Bronchial epithelial cell (primary cell): ENCODE results near the gene MEA1. TPM values are rescaled to one million over a fixed set of nuclear protein-coding genes. Genes with fewer than 3 reads are reported as not detected.

Source experiments
- DNase-seq: peaks from one replicate; pipeline ENCODE4 v3.0.0-alpha.2; 2010; ENCODE audit warnings: low read depth
- FAIRE-seq: peaks from 2 replicates; lab custom pipeline; 2011; peaks lifted over from hg19 to GRCh38; lab: Jason Lieb, UNC
- H3K27me3 ChIP-seq: 2 replicates; pipeline ENCODE4 v1.5.1; 2011; ENCODE audit warnings: low read length; ENCODE audit not compliant: control insufficient read depth, insufficient read depth
- H3K36me3 ChIP-seq: 2 replicates; pipeline ENCODE4 v1.5.1; 2011; ENCODE audit warnings: low read length; ENCODE audit not compliant: control insufficient read depth, insufficient read depth
- H3K4me3 ChIP-seq: 2 replicates; pipeline ENCODE4 v1.5.1; 2011; ENCODE audit warnings: mild to moderate bottlenecking, low read depth, low read length, control low read depth
- total RNA-seq: library from RNA; depleted of rRNA; stranded (reverse); fragments of >200 nt; gene quantifications from 2 replicates; pipeline ENCODE4 v1.2.1, GENCODE V29; 2014
- TF ChIP-seq, protein P1 (sequence below): IDR thresholded peaks from 2 replicates; pipeline ENCODE4 v1.5.1; 2011; ENCODE audit warnings: mild to moderate bottlenecking, moderate library complexity, low read length, control low read depth, inconsistent platforms; ENCODE audit not compliant: insufficient read depth, severe bottlenecking

Gene MEA1
- total RNA-seq, 1 donor from 2014 or later: 62.4 TPM

DNA sequence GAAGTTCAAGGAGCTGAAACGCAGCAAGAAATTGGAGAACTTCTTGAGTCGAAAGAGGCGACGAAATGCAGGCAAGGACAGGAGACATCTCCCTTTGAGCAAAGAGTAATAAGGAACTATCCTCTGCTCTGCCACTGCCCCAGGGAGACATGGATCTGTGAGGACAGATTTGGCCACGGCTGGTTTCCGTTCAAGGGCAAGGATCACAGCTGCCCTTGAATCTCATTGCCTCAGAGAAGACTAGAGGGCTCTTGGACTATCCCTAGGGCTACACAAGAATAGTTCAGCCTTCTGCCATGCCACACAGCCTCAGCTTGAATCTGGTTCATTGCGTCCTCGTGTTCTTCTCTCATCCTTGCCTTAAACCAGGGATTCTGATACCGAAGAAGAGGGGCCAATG lies 15.4 kb upstream of the MEA1 start:
- H3K4me3 ChIP-seq: no peak overlapping the region
- FAIRE-seq (no peak), DNase-seq (no peak)
- TF ChIP-seq, protein P1, sequence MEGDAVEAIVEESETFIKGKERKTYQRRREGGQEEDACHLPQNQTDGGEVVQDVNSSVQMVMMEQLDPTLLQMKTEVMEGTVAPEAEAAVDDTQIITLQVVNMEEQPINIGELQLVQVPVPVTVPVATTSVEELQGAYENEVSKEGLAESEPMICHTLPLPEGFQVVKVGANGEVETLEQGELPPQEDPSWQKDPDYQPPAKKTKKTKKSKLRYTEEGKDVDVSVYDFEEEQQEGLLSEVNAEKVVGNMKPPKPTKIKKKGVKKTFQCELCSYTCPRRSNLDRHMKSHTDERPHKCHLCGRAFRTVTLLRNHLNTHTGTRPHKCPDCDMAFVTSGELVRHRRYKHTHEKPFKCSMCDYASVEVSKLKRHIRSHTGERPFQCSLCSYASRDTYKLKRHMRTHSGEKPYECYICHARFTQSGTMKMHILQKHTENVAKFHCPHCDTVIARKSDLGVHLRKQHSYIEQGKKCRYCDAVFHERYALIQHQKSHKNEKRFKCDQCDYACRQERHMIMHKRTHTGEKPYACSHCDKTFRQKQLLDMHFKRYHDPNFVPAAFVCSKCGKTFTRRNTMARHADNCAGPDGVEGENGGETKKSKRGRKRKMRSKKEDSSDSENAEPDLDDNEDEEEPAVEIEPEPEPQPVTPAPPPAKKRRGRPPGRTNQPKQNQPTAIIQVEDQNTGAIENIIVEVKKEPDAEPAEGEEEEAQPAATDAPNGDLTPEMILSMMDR: no peak
- no peaks in the 10 kb centered on the region for H3K27me3 ChIP-seq
- peaks cover 33% of the 10 kb centered on the region for H3K36me3 ChIP-seq

DNA sequence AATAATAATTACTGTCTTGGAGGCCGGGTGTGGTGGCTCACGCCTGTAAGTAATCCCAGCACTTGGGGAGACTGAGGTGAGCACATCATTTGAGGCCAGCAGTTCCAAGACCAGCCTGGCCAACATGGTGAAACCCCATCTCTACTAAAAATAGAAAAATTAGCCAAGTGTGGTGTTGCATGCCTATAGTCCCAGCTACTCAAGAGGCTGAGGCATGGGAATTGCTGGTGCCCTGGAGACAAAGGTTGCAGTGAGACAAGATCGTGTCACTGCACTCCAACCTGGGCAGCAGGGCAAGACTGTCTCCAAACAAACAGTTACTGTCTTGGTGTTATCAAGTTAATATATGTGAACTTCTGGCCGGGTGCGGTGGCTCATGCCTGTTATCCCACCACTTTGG lies 12.6 kb upstream of the MEA1 start:
- Histone ChIP-seq H3K4me3 (no peak overlapping the region), H3K27me3 (no peaks in the 10 kb centered on the region), H3K36me3 (peaks cover 33% of the 10 kb centered on the region)
- no peak for DNase-seq
- TF ChIP-seq, protein P1: no peak
- no peak for FAIRE-seq

DNA sequence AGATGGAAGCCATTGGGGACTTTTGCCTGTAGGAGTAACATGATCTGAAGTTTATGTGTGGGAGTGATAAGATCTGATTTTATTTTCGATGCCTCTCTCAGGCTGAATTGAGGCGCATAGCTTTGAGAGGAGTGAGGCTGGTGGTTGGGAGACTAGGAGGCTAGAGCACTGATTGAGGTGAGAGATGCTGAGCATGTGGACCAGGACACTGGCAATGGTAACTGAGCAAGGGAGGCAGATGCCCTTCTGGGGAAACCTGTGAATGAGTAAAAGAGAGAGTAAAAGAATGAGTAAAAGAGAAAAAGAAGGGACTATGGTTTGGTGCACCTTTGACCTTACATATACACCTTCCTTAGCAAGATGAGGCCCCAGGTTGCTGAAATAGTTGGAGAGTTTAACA lies 10.7 kb upstream of the MEA1 start:
- no peak for DNase-seq
- FAIRE-seq: no peak
- H3K27me3 ChIP-seq: no peaks in the 10 kb centered on the region
- H3K4me3 ChIP-seq: no peak overlapping the region
- H3K36me3 ChIP-seq: peaks cover 31% of the 10 kb centered on the region
- TF ChIP-seq, protein P1: no peak

DNA sequence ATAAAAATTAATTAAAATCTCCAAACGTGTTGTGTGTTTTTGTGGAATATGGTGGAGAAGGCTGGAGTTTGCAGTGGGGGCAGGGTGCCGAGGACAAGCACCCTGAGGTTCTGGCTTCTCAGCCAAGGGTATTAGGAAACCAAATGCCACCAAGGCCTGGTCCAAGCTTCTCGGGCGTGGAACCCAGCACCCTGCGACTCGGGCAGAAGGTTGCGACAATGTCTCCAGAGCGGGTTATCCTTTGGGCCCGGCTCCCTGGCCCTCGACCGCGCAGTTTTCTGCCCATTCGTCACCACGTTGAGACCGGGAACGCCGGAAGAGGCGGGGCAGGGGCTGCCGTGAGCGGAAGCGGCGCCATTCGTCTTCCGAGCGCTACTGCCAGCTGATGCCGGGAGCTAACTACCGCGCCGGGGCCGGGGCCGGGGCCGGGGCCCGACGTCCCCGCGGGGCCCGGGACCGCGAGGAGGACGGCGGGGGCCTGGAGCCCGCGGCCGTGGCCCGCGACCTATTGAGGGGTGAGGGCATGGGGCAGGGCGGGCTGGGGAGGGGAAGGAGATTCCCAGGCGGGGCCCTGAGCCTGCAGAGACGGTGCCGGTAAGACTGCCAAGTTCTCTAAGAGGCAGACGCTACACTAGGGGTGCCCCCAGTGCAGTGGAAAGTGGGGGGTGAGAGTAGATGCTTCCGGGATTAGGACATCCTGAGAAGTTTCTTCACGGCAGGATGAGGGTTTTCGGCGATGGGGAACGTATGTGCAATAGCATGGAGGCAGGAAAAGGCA lies 7.7 kb upstream of the MEA1 start, which contains the start of gene RRP36:
TSS of gene RRP36 (plus strand) at position 354 of the 778 bp plus-strand sequence. CDS start at position 386, 32 bp downstream.
- TF ChIP-seq, protein P1: no peak
- Histone ChIP-seq H3K27me3 (no peaks in the 10 kb centered on the region), H3K36me3 (peaks cover 31% of the 10 kb centered on the region), H3K4me3 (peak within 1 kb of the TSS; percentile 99)
- FAIRE-seq (no peak), DNase-seq (peak; percentile 54)

DNA sequence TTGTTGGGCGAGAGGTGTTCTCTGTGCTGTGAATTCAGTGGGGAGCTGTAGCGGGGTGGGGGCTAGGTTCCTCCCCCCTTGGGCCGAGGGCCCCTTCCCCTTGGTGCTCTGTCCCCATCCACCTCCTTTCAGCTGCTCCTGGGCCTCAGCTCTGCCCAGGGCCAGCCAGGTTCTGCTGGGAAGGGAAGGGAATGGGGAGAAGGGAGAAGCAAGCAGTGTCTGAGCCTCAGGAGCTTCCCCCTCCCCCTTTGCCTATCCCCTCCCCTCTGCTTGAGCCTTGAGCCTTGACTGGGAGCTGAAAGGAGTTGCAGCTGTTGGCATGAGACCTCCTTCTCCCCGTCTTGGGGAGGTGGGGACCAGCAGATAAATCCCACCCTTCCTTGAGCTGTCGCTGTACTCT lies 7.1 kb upstream of the MEA1 start:
- DNase-seq (no peak), FAIRE-seq (no peak)
- Histone ChIP-seq H3K36me3 (peaks cover 24% of the 10 kb centered on the region), H3K4me3 (peak overlapping the region; percentile 99), H3K27me3 (no peaks in the 10 kb centered on the region)
- TF ChIP-seq, protein P1: no peak
